Skeletal muscle cell (primary cell): Measurements from ENCODE around the gene SLC44A1.

Experiments
- DNase-seq: peaks from one replicate; pipeline ENCODE4 v3.0.0-alpha.2; 2010; ENCODE audit warnings: low read depth
- H3K4me3 ChIP-seq: 2 replicates; pipeline ENCODE4 v1.5.1; 2011; ENCODE audit warnings: low read depth, mild to moderate bottlenecking, control low read depth, low read length, moderate library complexity

Gene SLC44A1

GRCh38 chr9:105244003-105244733, at the start of gene SLC44A1:
TSS of gene SLC44A1 (plus strand) at chr9:105244651. CDS start at chr9:105244869, 218 bp downstream.
- H3K4me3 ChIP-seq: peak within 1 kb of the TSS; percentile 85
- DNase-seq: peak; percentile 86

DNA sequence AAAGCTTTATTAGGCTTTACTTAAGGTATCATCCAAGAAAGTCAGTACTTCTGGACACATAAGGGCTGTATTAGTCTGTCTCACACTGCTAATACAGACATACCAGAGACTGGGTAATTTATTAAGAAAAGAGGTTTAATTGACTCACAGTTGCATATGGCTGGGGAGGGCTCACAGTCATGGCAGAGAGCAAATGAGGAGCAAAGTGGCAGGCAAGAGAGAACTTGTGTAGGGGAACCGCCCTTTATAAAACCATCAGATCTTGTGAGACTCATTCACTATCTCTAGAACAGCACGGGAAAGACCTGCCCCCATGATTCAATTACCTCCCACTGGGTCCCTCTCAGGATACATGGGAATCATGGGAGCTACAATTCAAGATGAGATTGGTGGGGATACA, 49.2 kb upstream of the SLC44A1 start:
- no peak for DNase-seq
- H3K4me3 ChIP-seq: no peak overlapping the region

- no peak overlapping the region for H3K4me3 ChIP-seq
- no peak for DNase-seq
Observed at GRCh38 chr9:105198023-105198422, 46.4 kb upstream of the SLC44A1 start.

DNA sequence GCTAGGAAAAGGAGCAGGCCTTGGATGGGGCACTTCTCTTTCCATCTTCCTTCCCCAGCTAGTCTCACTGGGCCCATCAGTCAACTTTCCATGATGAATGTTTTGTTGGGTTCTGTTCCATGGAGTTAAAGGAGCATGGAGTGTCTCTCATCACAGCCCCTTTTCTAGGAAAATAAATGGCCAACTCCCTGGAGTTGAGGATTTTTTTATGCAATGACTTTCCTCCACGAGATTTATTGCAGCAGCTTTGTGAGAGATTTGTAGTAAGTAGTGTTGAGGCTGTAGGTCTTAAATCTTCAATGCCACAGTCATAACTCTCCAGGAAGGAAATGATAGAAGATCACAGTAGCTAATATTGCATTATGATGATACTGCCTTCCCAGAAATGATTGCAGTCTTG, 45.6 kb upstream of the SLC44A1 start:
- no peak overlapping the region for H3K4me3 ChIP-seq
- no peak for DNase-seq

- H3K4me3 ChIP-seq: no peak overlapping the region
- DNase-seq: no peak
Observed at GRCh38 chr9:105204416-105204815, 40.0 kb upstream of the SLC44A1 start.

DNA sequence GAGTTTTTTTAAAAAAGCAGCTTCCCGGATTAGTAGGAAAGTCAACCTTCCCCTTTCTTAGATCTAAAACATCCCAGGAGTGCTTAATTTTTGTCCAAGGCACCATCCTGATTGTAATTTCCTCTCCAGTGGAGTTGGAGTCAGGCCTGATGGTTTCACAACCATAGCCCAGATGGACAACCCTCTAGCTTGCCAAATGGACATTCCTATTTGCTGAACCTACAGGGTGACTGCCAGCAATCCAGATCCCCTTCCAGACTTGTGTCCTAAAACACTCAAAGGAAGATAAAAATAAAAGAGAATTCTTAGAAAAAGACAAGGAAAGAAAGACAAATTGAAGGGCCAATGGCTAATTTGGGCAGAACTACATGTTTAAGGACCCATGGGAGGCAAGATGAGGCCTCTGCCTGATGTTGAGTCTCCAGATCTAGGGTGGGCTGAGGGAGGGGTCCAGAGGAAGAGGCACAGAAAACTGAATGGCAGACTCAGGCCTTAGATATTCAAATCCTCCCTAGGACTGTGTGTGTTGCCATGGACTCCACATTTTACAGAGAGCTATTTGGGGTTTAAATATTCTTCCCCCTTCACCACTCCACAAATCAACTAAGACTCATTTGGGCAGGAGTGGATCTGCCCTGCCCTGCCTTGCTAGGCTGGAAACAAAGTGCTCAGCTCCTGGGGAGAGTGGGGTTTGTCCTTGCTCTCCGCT, 38.5 kb upstream of the SLC44A1 start:
- no peak overlapping the region for H3K4me3 ChIP-seq
- DNase-seq: peak; percentile 91

- DNase-seq: no peak
- no peak overlapping the region for H3K4me3 ChIP-seq
Observed at GRCh38 chr9:105206496-105206820, 38.0 kb upstream of the SLC44A1 start.

DNA sequence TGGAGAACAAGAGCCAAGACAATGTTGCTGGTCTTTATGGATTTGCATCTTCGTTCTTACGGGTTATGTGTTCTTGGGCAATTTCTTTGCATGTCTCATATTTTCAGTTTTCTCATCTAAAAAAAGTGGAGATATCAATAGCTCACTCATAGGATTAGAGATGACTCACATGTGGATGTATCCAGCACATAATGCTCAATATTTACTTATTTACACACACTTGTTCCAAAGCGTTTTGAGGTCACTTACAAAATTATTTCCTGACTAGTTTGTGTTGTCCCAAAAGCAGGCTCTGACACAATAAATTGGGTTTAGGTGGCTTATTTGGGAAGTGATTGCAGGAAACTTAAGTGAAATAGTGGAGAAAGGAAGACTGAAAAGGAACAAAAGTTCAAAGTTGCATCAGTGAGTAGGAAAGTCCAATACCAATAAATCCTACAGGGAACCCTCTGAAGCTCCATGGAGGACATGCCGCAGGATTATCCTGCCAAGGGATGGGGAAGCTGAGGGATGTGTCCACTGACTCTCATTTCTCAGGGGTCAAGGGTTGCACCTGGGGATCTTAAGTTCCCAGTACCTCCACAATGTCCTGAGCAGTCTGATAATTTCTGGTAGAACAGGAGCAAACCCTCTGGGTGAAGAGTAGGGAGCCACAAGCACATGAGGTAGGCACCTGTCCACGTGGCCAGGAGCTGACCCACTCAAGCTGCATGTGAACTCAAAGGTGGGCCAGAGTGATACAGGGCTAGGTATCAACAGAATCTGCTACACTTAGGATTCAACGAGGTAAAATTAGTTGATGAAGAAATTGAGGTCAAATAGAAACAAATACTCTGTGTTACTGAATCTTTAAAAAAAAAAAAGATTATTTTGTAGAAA, 37.4 kb upstream of the SLC44A1 start:
- peak; percentile 73 for DNase-seq
- no peak overlapping the region for H3K4me3 ChIP-seq

GRCh38 chr9:105216440-105217178, 27.8 kb upstream of the SLC44A1 start:
- DNase-seq: no peak
- no peak overlapping the region for H3K4me3 ChIP-seq

GRCh38 chr9:105218673-105219072, 25.8 kb upstream of the SLC44A1 start:
- no peak overlapping the region for H3K4me3 ChIP-seq

GRCh38 chr9:105219291-105219805, 25.1 kb upstream of the SLC44A1 start:
- no peak overlapping the region for H3K4me3 ChIP-seq
- DNase-seq: no peak

More at GRCh38 chr9:105218673-105219072, 25.8 kb upstream of the SLC44A1 start:
- DNase-seq: no peak

GRCh38 chr9:105220451-105220850, 24.0 kb upstream of the SLC44A1 start:
- H3K4me3 ChIP-seq: no peak overlapping the region
- no peak for DNase-seq

GRCh38 chr9:105223544-105224140, 20.8 kb upstream of the SLC44A1 start:
- H3K4me3 ChIP-seq: no peak overlapping the region
- DNase-seq: no peak

GRCh38 chr9:105226055-105226454, 18.4 kb upstream of the SLC44A1 start:
- no peak for DNase-seq
- H3K4me3 ChIP-seq: no peak overlapping the region

GRCh38 chr9:105232207-105232606, 12.2 kb upstream of the SLC44A1 start:
- no peak for DNase-seq
- H3K4me3 ChIP-seq: no peak overlapping the region

GRCh38 chr9:105233873-105234272, 10.6 kb upstream of the SLC44A1 start:
- no peak for DNase-seq
- no peak overlapping the region for H3K4me3 ChIP-seq

DNA sequence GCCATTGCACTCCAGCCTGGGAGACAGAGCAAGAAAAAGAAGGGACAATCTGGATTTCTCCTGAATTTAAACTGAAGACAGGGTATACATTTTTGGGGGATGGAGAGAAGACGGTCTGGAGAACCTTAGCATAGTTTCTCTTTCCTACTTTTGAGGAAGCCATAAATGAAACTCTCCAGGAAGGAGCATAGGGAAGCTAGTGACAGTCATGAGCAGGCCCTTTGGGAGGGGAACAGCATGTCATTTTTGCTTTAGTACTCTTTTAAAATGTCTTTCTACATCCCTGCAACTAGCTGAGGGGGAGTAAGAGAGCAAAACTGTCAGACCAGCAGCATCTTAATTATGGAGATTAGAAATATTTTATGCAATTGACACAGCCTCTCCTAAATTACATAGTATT, 8.2 kb upstream of the SLC44A1 start:
- DNase-seq: no peak
- no peak overlapping the region for H3K4me3 ChIP-seq

DNA sequence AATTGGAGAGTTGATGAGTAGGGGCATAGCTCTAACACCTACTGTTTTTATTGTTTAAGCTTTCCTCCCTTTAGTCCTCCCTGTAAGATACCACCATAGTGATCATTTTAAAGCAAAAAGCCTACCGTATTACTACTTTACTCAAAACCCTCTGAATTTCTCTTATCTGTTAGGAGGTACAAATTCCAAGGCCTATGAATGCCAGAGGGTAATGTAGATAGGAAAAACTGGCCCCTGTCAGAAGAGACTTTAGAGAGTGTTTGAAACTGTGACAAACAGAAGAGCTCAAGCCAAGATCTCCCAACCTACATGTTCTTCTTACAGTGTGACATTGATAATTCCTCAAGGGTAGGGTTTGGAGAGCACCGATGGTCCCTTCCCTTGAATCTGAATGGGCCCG, 7.2 kb upstream of the SLC44A1 start:
- H3K4me3 ChIP-seq: no peak overlapping the region
- no peak for DNase-seq

GRCh38 chr9:105238302-105238701, 6.1 kb upstream of the SLC44A1 start:
- H3K4me3 ChIP-seq: no peak overlapping the region
- DNase-seq: no peak
